Measurements from ENCODE around the gene RAPGEFL1. TPM values are rescaled to one million over a fixed set of nuclear protein-coding genes. Genes with fewer than 3 reads are reported as not detected.

RAPGEFL1 gene
- total and polyA plus RNA-seq, 2 donors (not counting 3 experiments of a cell fraction or from before 2014, with no cell fraction given): 8.6 to 11.8 TPM

- peaks cover 0 to 3% of the 10 kb centered on the region in 2 experiments for H3K36me3 ChIP-seq (ENCODE audit: control insufficient read depth in 2 of 2, extremely low read depth in 1 of 2, insufficient read depth in 2 of 2, low read length in 2 of 2)
- H3K27me3 ChIP-seq (ENCODE audit: control insufficient read depth in 2 of 2, insufficient read depth in 2 of 2, low read length in 2 of 2): no peaks in the 10 kb centered on the region
- DNase-seq (ENCODE audit: low read depth, low spot score) (peak; percentile 88), FAIRE-seq (peak; percentile 94)
- ChIA-PET POLR2A (interaction anchor here (0.6 to 0.7 kb wide), 2 partner anchors 93 to 97 kb away, joined by 3 read pairs; no protein-coding TSS in a partner anchor), CTCF (interaction anchor here (0.6 to 4.5 kb wide), 31 partner anchors 8 to 316 kb away, joined by 3 to 41 read pairs (median 4); partner anchors contain the start of genes THRA and WIPF2)
- H3K9me3 ChIP-seq (replicated peaks; ENCODE audit: control insufficient read depth, insufficient read depth, low read length): no peaks in the 10 kb centered on the region
- H3K4me2 ChIP-seq (ENCODE audit: insufficient read depth, low read length): peak overlapping the region; percentile 41
- H4K20me1 ChIP-seq (replicated peaks; ENCODE audit: control insufficient read depth, extremely low read depth, insufficient read depth, low read length): no peaks in the 10 kb centered on the region
- BruUV-seq (replicated peaks): no TSS peak
- peak overlapping the region; percentile 88 for H2AFZ ChIP-seq (ENCODE audit: low read depth, low read length)
- intact Hi-C loops (cut with micrococcal nuclease) (loop anchor here (1.0 kb wide), 1 partner anchor 78 kb away; no protein-coding TSS in a partner anchor), dilution Hi-C loops (cut with MboI; ENCODE audit: extremely low pct_ligation_motif_present, low sequenced_read_pairs) (no loop called here)
- no peaks in the 10 kb centered on the region for H3K79me2 ChIP-seq (ENCODE audit: control insufficient read depth, insufficient read depth, low read length)
- no peak for TF ChIP-seq POLR2A (IDR thresholded peaks at IDR 0.05; ENCODE audit: low read depth, low read length)
- no peak for TF ChIP-seq JUN (IDR thresholded peaks at IDR 0.05; ENCODE audit: borderline replicate concordance, insufficient read depth, insufficient read length, low read depth)
- peak; percentile 73 to 90 for TF ChIP-seq CTCF (IDR thresholded peaks at IDR 0.05; ENCODE audit: extremely low read depth in 1 of 2, insufficient read depth in 1 of 2, low read depth in 1 of 2, low read length in 2 of 2)
- peak; percentile 55 for TF ChIP-seq POLR2AphosphoS5 (IDR thresholded peaks at IDR 0.05; ENCODE audit: insufficient read depth, low read depth, low read length)
- TF ChIP-seq MAX (IDR thresholded peaks at IDR 0.05; ENCODE audit: insufficient read depth, insufficient read length): no peak
- no peak for TF ChIP-seq MYC (IDR thresholded peaks at IDR 0.05; ENCODE audit: low read depth, low read length)
- TF ChIP-seq GATA2 (IDR thresholded peaks at IDR 0.05; ENCODE audit: insufficient read depth, insufficient read length, low read depth, low read length): no peak
- peak; percentile 9 for TF ChIP-seq FOS (IDR thresholded peaks at IDR 0.05; ENCODE audit: borderline replicate concordance, insufficient read depth, low read length)
- no peak for TF ChIP-seq EZH2 (IDR thresholded peaks at IDR 0.05; ENCODE audit: borderline replicate concordance, low read depth, low read length, severe bottlenecking)
- H3K4me1 ChIP-seq (ENCODE audit: control insufficient read depth, extremely low read depth, insufficient read depth, low read length): peaks cover 4% of the 10 kb centered on the region
- no peak overlapping the region for H3K9ac ChIP-seq (replicated peaks; ENCODE audit: extremely low read depth, insufficient read depth, low read length)
- H3K27ac ChIP-seq (ENCODE audit: insufficient read depth, low read depth, low read length): no peak overlapping the region
- H3K4me3 ChIP-seq (replicated peaks in 1 of 3; ENCODE audit: insufficient read depth in 1 of 3, low read depth in 1 of 3, low read length in 3 of 3): peak overlapping the region; percentile 20 to 55 (median 40)
- no peaks in the 10 kb centered on the region for H3K9me1 ChIP-seq (replicated peaks; ENCODE audit: control insufficient read depth, extremely low read depth, insufficient read depth, low read length)
Measured at GRCh38 chr17:40191237-40192208, 14.3 kb downstream of the RAPGEFL1 start.

All from endothelial cell of umbilical vein (primary cell).